WERI-Rb-1 (cell line): ENCODE measurements around the gene TMEM253.

Source experiments
- DNase-seq: peaks from one replicate; pipeline ENCODE4 v3.0.0-alpha.2; 2020
- H3K27ac ChIP-seq: fragments of 250-450 bp; sonication (Bioruptor Pico); 2 replicates; pipeline ENCODE4 v1.5.1; 2020; ENCODE audit warnings: mild to moderate bottlenecking, moderate library complexity
- H3K27me3 ChIP-seq: fragments of 250-450 bp; sonication (Bioruptor Pico); 2 replicates; pipeline ENCODE4 v1.5.1; 2021; ENCODE audit warnings: mild to moderate bottlenecking, low read depth, moderate library complexity; ENCODE audit not compliant: insufficient read depth, severe bottlenecking
- H3K36me3 ChIP-seq: fragments of 250-450 bp; sonication (Bioruptor Pico); 2 replicates; pipeline ENCODE4 v1.5.1; 2020; ENCODE audit warnings: mild to moderate bottlenecking, moderate library complexity
- H3K4me3 ChIP-seq: 2 replicates; pipeline ENCODE4 v1.5.1; 2011; ENCODE audit warnings: low read depth, mild to moderate bottlenecking, control low read depth, low read length
- H3K9me3 ChIP-seq: fragments of 250-450 bp; sonication (Bioruptor Pico); 2 replicates; pipeline ENCODE4 v1.5.1; 2021; ENCODE audit warnings: mild to moderate bottlenecking, moderate library complexity; ENCODE audit not compliant: severe bottlenecking
- TF ChIP-seq, protein P1 (sequence below): IDR thresholded peaks from 2 replicates; pipeline ENCODE4 v1.5.1; 2011; ENCODE audit warnings: low read depth, mild to moderate bottlenecking, control low read depth, inconsistent platforms, low read length

The TMEM253 gene

DNA sequence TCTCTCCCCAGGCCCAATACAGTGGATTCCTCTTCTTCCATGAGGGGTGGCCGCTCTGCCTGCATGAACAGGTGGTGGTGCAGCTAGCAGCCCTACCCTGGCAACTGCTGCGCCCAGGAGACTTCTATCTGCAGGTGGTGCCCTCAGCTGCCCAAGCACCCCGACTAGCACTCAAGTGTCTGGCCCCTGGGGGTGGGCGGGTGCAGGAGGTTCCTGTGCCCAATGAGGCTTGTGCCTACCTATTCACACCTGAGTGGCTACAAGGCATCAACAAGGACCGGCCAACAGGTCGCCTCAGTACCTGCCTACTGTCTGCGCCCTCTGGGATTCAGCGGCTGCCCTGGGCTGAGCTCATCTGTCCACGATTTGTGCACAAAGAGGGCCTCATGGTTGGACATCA is 26.9 kb upstream of the TMEM253 start:
- H3K9me3 ChIP-seq: no peaks in the 10 kb centered on the region
- TF ChIP-seq, protein P1, sequence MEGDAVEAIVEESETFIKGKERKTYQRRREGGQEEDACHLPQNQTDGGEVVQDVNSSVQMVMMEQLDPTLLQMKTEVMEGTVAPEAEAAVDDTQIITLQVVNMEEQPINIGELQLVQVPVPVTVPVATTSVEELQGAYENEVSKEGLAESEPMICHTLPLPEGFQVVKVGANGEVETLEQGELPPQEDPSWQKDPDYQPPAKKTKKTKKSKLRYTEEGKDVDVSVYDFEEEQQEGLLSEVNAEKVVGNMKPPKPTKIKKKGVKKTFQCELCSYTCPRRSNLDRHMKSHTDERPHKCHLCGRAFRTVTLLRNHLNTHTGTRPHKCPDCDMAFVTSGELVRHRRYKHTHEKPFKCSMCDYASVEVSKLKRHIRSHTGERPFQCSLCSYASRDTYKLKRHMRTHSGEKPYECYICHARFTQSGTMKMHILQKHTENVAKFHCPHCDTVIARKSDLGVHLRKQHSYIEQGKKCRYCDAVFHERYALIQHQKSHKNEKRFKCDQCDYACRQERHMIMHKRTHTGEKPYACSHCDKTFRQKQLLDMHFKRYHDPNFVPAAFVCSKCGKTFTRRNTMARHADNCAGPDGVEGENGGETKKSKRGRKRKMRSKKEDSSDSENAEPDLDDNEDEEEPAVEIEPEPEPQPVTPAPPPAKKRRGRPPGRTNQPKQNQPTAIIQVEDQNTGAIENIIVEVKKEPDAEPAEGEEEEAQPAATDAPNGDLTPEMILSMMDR: no peak
- no peak overlapping the region for H3K27ac ChIP-seq
- H3K36me3 ChIP-seq: peaks cover 32% of the 10 kb centered on the region
- H3K4me3 ChIP-seq: no peak overlapping the region
- no peaks in the 10 kb centered on the region for H3K27me3 ChIP-seq
- DNase-seq: no peak

DNA sequence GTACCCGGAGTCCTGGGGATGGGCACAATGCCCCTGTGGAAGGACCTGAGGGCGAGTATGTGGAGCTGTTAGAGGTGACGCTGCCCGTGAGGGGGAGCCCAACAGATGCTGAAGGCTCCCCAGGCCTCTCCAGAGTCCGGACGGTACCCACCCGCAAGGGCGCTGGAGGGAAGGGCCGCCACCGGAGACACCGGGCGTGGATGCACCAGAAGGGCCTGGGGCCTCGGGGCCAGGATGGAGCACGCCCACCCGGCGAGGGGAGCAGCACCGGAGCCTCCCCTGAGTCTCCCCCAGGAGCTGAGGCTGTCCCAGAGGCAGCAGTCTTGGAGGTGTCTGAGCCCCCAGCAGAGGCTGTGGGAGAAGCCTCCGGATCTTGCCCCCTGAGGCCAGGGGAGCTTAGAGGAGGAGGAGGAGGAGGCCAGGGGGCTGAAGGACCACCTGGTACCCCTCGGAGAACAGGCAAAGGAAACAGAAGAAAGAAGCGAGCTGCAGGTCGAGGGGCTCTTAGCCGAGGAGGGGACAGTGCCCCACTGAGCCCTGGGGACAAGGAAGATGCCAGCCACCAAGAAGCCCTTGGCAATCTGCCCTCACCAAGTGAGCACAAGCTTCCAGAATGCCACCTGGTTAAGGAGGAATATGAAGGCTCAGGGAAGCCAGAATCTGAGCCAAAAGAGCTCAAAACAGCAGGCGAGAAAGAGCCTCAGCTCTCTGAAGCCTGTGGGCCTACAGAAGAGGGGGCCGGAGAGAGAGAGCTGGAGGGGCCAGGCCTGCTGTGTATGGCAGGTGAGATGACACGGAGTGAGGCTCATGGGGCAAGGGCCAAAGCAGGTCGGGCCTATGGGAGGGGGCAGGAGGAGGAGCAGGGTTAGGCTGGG is 26.2 kb upstream of the TMEM253 start:
- Histone ChIP-seq H3K27me3 (no peaks in the 10 kb centered on the region), H3K4me3 (no peak overlapping the region), H3K9me3 (no peaks in the 10 kb centered on the region), H3K27ac (no peak overlapping the region), H3K36me3 (peaks cover 35% of the 10 kb centered on the region)
- no peak for DNase-seq
- TF ChIP-seq, protein P1: no peak

DNA sequence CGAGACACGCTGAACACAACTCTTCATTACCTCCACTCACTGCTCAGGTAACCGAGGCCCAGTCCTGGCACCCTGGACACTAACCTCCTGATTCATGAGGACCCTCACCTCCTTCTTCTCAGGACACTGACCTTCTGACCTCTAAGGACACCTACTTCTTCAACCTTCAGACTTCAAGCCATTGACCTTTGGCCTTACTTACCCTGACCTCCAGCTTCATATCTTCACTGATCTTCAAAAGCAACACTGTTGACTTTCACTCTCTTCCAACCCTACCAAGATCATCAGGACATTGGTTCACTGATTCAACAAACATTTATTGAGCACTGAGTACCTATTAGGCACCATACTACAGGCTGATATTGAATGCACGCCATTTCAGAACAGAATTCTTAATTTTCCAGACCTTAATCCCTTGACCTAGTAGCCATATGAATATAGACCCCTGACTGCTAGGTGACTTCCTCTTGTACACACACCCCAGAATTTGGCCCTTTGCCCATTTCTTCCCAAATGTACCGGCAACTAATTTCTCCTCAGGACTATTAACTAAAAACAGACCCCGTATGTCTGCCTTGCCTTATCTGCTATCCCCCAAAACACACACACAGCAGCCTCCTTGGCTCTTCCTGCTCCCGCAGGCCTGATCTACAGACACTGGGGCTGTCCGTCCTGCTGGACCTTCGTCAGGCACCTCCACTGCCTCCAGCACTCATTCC is 25.0 kb upstream of the TMEM253 start:
- DNase-seq: no peak
- Histone ChIP-seq H3K36me3 (peaks cover 37% of the 10 kb centered on the region), H3K4me3 (no peak overlapping the region), H3K27me3 (no peaks in the 10 kb centered on the region), H3K9me3 (no peaks in the 10 kb centered on the region), H3K27ac (no peak overlapping the region)
- TF ChIP-seq, protein P1: no peak

DNA sequence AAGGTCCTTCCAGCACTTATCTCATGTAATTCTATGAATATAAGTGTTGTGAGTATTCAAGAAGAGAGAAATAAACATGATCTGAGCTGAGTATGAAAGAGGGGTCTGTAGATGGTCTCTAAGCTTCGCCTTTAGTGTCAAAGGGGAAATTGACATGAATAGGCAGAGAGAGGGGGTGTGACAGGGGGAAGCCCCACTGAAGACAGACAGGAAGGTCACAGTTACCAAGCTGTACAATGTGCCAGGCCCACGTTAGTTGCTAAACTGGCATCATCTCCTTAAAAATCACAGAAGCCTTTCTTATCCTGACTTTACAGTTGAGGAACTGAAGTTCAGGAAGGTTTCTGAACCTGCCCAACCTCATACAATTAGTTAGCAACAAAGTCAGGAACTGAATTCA is 23.2 kb upstream of the TMEM253 start:
- no peak for DNase-seq
- TF ChIP-seq, protein P1: no peak
- H3K4me3 ChIP-seq: no peak overlapping the region
- no peaks in the 10 kb centered on the region for H3K27me3 ChIP-seq
- no peak overlapping the region for H3K27ac ChIP-seq
- no peaks in the 10 kb centered on the region for H3K9me3 ChIP-seq
- H3K36me3 ChIP-seq: peaks cover 44% of the 10 kb centered on the region

DNA sequence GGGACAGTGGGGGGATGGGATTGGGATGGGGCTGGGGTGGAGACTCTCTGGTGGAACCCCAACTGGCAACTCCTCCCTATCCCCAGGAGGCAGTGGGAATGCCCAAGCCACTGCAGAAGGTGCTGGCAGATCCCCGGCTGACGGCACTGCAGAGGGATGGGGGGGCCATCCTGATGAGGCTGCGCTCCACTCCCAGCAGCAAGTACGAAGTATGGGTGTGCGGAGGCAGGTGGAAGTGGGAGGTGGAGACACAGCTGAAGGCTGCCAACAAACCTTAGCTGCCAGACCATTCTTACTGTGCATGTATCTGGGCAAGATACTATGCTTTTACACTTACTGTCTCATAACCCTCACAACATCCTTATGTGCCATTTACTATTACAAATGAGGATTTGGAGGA is 22.6 kb upstream of the TMEM253 start:
- no peak overlapping the region for H3K4me3 ChIP-seq
- H3K9me3 ChIP-seq: no peaks in the 10 kb centered on the region
- H3K27me3 ChIP-seq: no peaks in the 10 kb centered on the region
- H3K27ac ChIP-seq: no peak overlapping the region
- TF ChIP-seq, protein P1: no peak
- peaks cover 43% of the 10 kb centered on the region for H3K36me3 ChIP-seq
- no peak for DNase-seq
